DOHH2 (cell line): ENCODE data around the gene PLCD1.

Source experiments
- H3F3A ChIP-seq: fragments of 200-600 bp; sonication (generic), shearing (Covaris generic); 2 replicates; pipeline ENCODE4 v1.6.0; 2016; ENCODE audit warnings: antibody characterized with exemption, mild to moderate bottlenecking; ENCODE audit not compliant: control insufficient read depth, insufficient read depth
- H3K27ac ChIP-seq: fragments of 200-600 bp; sonication (generic); 2 replicates; pipeline ENCODE4 v1.5.1; 2014; ENCODE audit warnings: low read depth, mild to moderate bottlenecking, low read length, moderate library complexity
- H3K27me3 ChIP-seq: fragments of 200-600 bp; sonication (generic); 2 replicates; pipeline ENCODE4 v1.6.1; 2014; ENCODE audit warnings: mild to moderate bottlenecking, low read length, mixed read lengths; ENCODE audit not compliant: control insufficient read depth
- H3K36me3 ChIP-seq: fragments of 200-600 bp; sonication (generic); 2 replicates; pipeline ENCODE4 v1.6.1; 2014; ENCODE audit warnings: mild to moderate bottlenecking, low read length, moderate library complexity, mixed read lengths; ENCODE audit not compliant: control insufficient read depth
- H3K4me1 ChIP-seq: fragments of 200-600 bp; sonication (generic); 2 replicates; pipeline ENCODE4 v1.6.1; 2014; ENCODE audit warnings: mild to moderate bottlenecking, low read length, mixed read lengths; ENCODE audit not compliant: control insufficient read depth
- H3K4me2 ChIP-seq: fragments of 200-600 bp; sonication (generic); 2 replicates; pipeline ENCODE4 v1.6.0; 2014; ENCODE audit warnings: mild to moderate bottlenecking, low read length, moderate library complexity
- H3K4me3 ChIP-seq: fragments of 200-600 bp; sonication (generic); 2 replicates; pipeline ENCODE4 v1.5.1; 2014; ENCODE audit warnings: mild to moderate bottlenecking, low read length, mixed read lengths
- H3K79me2 ChIP-seq: fragments of 200-600 bp; sonication (generic); 2 replicates; pipeline ENCODE4 v1.6.1; 2014; ENCODE audit warnings: mild to moderate bottlenecking, low read length, mixed read lengths; ENCODE audit not compliant: control insufficient read depth
- H3K9me2 ChIP-seq: fragments of 200-600 bp; sonication (generic); replicated peaks from 2 replicates; pipeline ENCODE4 v1.6.1; 2014; ENCODE audit warnings: mild to moderate bottlenecking, low read length, mixed read lengths; ENCODE audit not compliant: control insufficient read depth
- H3K9me3 ChIP-seq: fragments of 200-600 bp; sonication (generic); 2 replicates; pipeline ENCODE4 v1.6.1; 2014; ENCODE audit warnings: antibody characterized with exemption, low read length, mixed read lengths; ENCODE audit not compliant: control insufficient read depth, insufficient read depth
- H4K20me1 ChIP-seq: fragments of 200-600 bp; sonication (generic); 2 replicates; pipeline ENCODE4 v1.6.0; 2014; ENCODE audit warnings: low read depth, mild to moderate bottlenecking, antibody characterized with exemption, low read length, moderate library complexity; ENCODE audit not compliant: control insufficient read depth, insufficient read depth
- CTCF ChIP-seq: fragments of 200-600 bp; sonication (generic); IDR thresholded peaks from one replicate; pipeline ENCODE4 v1.5.1; 2014; ENCODE audit warnings: antibody characterized with exemption, mild to moderate bottlenecking, low read depth, low read length; ENCODE audit not compliant: poor library complexity, severe bottlenecking
- EZH2phosphoT487 ChIP-seq: fragments of 200-600 bp; sonication (generic); IDR thresholded peaks from 2 replicates; pipeline ENCODE4 v1.6.1; 2017; ENCODE audit warnings: borderline replicate concordance, mild to moderate bottlenecking, antibody characterized with exemption, low read length, moderate library complexity, mixed read lengths

PLCD1 gene

GRCh38 chr3:38027466-38028465, 1.7 kb downstream of the PLCD1 start:
- Histone ChIP-seq H3K4me2 (no peak overlapping the region), H3K4me3 (no peak overlapping the region), H3K27me3 (peaks cover 32% of the 10 kb centered on the region), H3K36me3 (no peaks in the 10 kb centered on the region), H3K27ac (no peak overlapping the region), H3F3A (no peaks in the 10 kb centered on the region), H3K9me3 (no peaks in the 10 kb centered on the region), H4K20me1 (no peaks in the 10 kb centered on the region), H3K4me1 (peaks cover 17% of the 10 kb centered on the region), H3K9me2 (no peaks in the 10 kb centered on the region), H3K79me2 (no peaks in the 10 kb centered on the region)
- TF ChIP-seq CTCF: no peak
- TF ChIP-seq EZH2phosphoT487: no peak

DNA sequence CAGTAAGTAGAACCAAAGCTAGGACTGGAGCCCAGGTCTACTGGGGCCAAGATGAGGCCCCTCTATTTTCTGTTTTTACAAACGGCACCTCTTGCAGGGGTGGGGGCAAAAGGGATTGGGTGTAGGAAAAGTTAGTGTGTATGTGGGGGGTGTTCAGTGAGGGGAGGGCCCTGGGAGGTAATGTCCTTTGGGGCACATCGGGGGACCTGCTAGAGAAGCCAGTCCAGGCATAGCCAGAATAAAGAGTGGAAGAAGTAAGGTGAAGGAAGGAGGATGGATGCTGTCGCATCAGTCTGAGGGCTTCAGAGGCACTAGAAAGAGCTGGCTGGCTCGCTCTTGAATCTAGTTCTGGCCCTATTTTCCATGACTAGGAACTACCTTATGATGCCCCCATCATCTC, 2.6 kb downstream of the PLCD1 start:
- H3K36me3 ChIP-seq: no peaks in the 10 kb centered on the region
- no peaks in the 10 kb centered on the region for H3F3A ChIP-seq
- TF ChIP-seq CTCF: no peak
- TF ChIP-seq EZH2phosphoT487: no peak
- H4K20me1 ChIP-seq: no peaks in the 10 kb centered on the region
- H3K4me3 ChIP-seq: no peak overlapping the region
- no peak overlapping the region for H3K27ac ChIP-seq
- no peaks in the 10 kb centered on the region for H3K9me3 ChIP-seq
- H3K9me2 ChIP-seq: no peaks in the 10 kb centered on the region
- peaks cover 17% of the 10 kb centered on the region for H3K4me1 ChIP-seq
- H3K27me3 ChIP-seq: peaks cover 26% of the 10 kb centered on the region
- no peaks in the 10 kb centered on the region for H3K79me2 ChIP-seq
- H3K4me2 ChIP-seq: no peak overlapping the region

DNA sequence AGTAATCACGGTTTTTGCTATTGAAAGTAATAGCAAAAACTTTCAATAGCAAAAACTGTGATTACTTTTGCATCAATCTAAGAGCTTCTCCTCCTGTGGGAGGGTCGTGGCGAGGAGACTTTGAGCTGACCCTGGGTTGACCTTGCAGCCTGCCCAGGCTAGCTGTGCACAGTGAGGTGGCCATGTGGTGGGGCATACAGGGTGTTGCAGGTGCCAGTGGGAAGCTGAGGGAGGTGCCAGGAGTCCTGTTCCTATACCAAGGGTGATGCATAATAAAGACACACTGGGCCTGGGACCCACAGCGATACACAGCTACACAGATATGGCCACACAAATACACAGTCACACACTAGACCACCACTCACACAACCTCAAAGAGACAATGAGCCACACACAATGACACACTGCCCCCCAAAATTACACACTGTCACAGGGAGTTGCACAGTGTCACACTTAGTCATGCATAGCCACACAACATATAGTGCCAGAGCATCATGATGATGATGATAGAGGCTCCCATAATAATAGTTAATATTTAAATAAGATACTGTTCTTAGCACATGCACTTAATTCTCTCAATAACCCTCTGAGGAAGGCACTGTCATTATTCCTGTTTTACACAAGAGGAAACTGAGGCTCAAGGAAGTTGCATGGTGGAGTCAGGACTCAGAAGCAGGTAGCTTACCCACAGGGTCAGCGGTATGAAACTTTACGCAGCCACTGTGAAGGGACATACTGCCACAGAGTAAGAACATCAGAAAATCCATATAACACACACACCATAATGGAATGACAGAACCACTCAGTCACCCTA, 6.3 kb downstream of the PLCD1 start:
- Histone ChIP-seq H3K27me3 (peaks cover 4% of the 10 kb centered on the region; the same call in 1 of the 2 replicates), H3K9me2 (no peaks in the 10 kb centered on the region), H3K79me2 (no peaks in the 10 kb centered on the region), H3K9me3 (no peaks in the 10 kb centered on the region), H3K4me3 (peak overlapping the region; percentile 71), H3K27ac (no peak overlapping the region), H4K20me1 (no peaks in the 10 kb centered on the region), H3F3A (no peaks in the 10 kb centered on the region), H3K4me1 (peaks cover 17% of the 10 kb centered on the region), H3K4me2 (peak overlapping the region; percentile 84), H3K36me3 (no peaks in the 10 kb centered on the region)
- TF ChIP-seq EZH2phosphoT487 (no peak), CTCF (no peak)
